Measurements from ENCODE around the gene CPNE4.
"Not testable (repeated sequence)": the region's sequence is repeated elsewhere in the genome, so short reads cannot be mapped to it uniquely, and the experiment has no call there.

The CPNE4 gene

DNA sequence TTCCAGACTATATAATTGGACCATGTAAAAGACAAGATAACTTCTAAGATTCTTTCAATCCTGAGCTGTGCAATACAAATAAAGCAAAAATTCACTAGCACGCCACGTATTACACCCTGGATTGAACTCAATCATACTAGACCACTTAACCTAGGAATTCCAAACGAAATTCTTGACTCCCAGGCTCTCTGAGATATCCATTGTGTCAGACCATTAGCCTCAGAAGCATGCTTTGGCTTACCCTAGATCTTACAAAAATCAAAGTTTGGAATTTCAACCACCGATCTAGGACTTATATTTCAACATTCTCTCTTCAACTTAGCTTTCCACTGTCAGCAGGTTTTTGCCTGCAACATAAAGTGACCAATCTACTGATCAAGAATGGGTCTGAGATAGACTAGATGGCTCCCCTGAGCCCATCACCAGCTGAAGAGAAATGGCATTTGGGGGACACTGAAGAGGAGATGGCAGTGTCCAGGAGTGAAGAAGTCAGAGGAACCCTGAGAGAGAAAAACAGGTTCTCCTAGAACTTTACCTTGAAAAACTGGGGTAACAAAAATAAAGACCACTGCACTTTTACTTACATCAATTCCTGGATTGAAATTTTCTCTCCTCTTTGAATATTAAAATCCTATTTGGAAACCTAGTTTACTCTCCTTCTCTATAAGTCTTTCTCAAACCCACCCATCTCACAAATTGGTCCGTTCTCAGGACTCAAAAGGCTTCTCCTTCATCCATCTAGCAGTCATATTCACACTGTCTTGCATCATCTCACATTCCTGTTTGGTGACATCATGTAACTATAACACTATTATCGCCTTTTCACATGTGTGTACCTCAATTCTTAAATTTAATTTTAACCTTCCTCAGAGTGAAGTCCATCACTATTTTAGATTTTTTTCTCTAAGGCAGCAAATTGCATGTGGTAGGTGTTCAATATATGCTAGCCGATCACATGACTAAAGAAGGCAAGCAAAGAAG is 18.5 kb downstream of the CPNE4 start:
- DNase-seq (ENCODE audit: low spot score) = no peak

DNA sequence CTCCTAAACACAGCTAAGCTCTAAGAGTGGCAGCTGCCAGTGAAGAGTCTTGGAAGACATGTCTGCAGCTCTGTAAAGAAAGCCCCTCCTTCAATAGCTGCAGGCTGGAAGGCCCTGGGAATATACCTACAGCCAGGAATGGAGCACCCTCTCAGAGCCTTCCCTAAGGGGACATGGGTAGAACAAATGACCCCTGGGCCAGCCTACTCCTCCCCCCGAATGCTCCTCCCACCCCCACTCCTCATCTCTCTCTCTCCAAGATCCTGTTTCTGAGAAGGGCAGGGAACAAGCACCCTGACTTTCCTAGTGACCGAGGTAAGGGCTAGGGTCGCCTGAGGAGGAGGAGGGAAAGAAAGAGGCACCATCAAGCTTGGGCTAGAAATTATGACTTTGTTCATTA is 20.7 kb downstream of the CPNE4 start:
- no peak for DNase-seq (ENCODE audit: low spot score)

DNA sequence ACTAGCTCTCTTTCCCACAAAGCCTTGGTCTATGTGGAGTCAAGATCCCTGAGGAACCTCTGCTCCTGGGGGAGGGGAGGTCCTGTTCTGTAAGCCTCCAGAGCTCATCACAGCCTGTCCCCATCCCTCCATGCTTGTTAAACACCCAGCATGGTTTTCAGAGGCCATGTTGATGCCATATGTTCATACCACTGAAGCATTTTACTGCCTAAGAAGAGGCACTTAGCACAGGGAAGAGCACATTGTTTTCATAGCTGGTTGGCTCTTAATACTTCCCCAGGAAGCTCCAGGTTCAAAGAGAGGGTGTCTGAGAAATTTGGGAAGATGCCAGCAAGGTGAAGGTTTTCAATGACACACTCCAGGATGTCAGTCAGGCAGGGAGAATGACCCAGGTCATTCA is 25.6 kb downstream of the CPNE4 start:
- DNase-seq (ENCODE audit: low spot score) = no peak

DNA sequence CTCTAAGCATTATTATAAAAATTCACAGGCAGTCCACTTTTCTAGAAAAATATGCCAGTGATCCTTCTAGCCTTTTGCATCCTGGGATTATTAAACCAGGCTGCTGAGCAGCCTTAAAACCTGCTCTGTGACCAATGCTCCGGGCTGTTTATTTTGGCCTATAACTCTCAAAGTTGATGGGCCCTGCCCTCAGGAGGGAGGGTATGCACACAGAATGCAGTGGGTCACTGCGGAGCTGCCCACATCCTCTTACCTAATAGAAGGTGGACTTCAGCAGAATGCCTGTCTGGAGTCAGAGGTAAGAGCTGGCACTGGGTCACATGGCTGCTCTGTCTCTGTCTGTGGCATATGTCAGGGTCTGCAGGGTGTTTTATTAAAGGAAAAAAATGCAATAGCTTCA is 26.0 kb downstream of the CPNE4 start:
- DNase-seq (ENCODE audit: low spot score) = no peak

DNA sequence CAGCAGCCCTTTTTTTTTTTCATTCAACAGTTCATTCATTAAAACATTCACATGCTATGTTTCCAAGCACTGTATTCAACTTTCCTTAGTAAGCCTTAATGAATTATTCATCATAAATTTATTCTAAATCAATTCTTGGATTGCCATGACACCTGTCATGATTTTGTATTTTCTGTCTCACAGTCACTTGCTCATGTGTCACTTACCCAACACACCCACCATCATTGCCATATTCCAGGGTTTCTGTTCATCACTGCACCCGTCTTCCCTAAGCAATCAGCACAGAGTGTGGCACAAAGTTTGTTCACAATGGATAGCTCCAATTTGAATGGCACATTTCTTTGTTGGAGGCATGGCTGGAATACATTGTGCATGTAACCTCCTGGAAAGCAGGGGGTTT is 27.2 kb downstream of the CPNE4 start:
- no peak for DNase-seq (ENCODE audit: low spot score)

DNA sequence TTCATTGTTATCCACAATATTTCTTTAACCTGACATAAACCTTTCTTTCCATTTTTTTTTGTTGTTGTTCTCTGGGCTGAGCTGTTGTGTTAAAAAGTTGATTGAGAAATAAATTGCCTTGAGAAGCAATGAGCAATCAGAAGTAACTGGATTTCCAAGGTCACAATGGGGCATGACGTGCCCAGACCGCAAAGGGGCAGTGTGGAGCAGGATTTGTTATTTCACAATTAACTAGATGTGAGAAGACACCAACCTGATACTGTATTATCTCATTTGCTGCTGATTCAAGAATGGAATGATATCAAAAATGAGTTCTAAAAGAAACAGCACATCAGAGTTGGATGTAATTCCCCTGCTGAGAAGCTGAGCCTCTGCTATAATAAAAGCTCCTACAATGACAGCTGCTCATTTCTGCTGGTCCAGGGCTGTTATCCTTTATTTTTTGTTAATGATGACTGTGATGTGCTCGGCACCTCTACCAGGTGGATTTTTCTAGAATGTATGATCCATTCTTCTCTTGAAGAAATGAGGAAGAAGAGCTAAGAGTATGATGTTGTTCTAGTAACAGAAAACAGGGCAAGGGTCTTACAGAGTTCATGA is 28.1 kb downstream of the CPNE4 start:
- no peak for DNase-seq (ENCODE audit: low spot score)

DNA sequence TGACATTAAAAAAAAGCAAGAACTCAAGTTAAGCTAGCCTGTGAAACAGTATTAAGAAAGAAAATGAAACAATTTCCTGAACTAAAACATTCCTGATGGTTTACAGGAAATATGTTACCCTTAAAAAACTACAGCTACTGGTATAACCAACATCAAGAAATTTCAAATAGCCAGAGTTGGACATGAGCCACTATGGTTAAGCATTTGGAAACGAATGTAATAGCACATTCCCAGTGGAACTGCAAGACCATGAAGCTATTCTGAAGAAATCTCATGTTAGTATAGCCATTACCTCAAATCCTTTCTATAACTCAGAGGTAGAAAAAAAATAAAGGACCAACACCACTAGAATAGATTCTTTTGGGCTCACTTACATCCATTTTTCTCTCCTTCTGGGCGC is 30.2 kb downstream of the CPNE4 start:
- no peak for DNase-seq (ENCODE audit: low spot score)

DNA sequence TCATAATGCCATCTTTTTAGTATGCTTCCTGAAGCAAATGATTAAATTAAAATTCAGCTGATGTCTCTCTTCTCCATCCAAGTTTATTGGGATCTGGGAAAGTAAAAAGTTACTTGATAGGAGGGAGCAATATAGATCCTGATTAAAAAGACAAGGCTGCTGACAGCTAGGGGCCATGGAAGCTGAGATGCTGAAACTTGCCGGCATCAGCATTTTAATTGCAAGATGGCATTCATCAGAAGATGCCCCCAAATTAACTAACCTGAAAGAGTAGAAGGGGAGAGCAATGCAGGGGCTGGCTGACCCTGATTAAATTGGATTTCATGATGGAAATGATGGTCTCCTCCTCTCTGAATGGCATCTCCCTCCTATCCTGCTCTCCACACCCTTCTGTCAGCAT is 31.1 kb downstream of the CPNE4 start:
- no peak for DNase-seq (ENCODE audit: low spot score)

DNA sequence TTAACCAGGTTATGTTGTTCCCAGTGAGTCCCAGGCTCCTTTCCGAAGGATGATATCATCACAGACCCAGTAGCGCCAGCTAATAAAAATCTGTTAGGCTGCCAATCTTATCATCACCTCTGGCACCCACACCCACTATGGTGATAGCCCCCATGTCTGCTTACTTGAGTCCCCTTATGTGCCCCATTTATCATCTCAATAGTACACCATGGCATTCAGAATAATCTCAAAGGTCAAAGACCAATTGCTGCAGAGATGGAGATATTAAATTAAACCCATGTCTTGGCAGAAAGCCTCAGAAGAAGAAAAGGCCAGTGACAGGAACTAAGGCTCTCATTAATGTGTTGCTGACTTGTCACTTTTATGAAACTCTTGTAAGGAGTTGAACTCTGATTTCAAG is 32.8 kb downstream of the CPNE4 start:
- no peak for DNase-seq (ENCODE audit: low spot score)

DNA sequence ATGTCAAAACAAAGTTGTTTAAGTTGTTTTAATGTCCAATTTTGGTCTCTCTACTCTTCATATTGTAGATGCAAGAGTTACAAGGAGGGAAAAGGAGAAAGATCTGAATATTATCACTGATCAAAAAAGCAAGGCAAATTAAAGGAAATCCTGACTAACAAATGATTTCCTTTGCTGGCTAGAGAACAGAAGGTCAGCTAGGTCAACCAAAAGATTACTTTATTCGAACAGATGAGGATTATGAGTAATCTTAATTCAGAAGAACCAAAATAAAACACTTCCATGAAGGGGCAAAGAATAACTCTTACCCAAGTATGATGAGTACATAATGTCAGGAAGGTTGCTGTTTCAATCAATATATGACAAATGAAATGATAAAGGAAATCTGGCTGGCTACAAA is 33.8 kb downstream of the CPNE4 start:
- no peak for DNase-seq (ENCODE audit: low spot score)

DNA sequence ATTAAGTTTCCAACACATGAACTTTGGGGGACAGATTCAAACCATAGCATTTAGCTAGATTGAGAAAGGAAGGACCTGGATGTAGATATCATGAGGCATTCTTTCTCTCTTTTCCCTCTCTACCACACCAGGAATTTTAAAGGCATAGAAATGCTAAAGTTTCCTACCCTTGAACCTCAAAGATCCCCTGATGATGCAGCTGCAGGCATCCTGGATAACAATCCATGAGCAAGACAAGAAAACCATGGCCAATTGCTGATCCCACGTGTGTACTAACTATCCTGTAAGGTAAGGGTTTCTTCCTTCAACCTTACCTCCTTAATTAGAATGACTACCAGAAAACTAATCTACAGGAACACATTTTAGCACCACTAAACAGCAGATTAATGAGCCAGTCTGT is 36.8 kb downstream of the CPNE4 start:
- no peak for DNase-seq (ENCODE audit: low spot score)

DNA sequence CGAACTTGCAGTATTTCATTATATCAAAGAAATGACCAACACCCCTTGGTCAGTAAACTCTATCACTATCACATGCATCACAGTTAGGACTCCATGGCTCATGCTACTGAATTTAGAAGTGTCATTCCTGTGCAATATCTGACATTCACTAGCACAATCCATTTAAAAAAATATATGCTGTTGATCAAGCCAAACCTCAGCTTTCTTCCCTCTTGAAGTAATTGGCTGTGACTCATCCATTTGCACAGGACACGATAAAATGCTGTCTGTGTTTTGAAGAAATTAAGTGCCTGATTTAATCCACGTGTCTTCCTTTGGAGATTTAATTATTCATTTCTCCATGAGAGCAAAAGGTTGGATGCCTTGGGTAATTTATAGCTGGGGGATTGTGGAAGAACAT is 38.9 kb downstream of the CPNE4 start:
- DNase-seq (ENCODE audit: low spot score) = no peak

DNA sequence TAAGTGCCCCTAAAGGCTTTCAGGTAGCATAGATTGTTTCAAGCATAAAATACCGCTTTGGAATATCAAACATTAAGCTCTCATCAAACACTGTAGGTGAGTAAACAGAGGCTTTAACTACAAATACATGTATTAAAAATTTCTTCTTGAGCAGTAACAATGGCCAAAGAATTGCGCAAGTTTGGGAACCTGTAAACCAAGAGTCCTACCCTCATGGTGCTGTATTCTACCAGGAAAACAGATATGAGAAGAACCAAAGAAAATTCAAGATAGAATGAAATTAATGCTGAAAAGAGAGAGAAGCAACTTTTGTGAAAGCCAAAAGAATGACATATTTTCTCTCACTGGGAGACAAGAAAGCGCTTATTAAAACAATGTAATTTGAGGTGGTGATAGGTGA is 45.5 kb downstream of the CPNE4 start:
- no peak for DNase-seq (ENCODE audit: low spot score)

DNA sequence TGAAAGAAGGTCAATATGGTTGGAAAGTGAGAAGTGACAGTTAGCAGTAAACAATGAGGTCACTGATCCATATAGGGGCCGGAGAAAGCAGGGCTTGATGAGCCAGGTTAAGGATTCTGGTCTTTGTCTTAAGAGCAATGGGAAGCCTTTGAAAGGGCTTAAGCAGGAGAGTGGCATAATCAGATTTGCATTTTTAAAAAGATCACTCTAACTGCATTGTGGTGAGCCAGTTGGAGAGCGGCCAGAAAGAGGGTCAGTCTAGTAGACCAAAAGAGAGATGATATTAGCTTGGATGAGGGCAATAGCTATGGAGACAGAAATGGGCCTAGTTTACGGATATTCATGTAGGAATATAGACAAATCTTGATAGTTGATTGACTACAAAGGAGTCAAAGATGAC is 46.6 kb downstream of the CPNE4 start:
- no peak for DNase-seq (ENCODE audit: low spot score)

DNA sequence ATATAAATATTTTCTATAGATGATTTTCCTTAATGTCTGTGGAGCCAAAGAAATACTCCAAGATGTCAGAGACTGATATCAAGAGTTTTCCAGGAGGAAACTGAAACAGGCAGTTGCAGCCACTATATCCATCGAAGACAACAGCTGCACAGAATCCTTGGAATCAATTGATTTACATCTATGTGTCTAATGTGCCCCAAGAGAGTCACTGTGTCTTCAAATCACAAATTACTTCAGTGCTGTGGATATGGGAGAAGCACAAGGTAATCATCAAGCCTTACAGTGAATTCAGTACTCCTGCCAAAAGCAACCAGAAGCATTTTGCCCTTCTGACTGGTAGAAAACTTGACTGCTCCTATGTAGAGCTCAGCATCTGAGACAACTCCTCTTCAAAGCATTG is 51.1 kb downstream of the CPNE4 start:
- no peak for DNase-seq (ENCODE audit: low spot score)

DNA sequence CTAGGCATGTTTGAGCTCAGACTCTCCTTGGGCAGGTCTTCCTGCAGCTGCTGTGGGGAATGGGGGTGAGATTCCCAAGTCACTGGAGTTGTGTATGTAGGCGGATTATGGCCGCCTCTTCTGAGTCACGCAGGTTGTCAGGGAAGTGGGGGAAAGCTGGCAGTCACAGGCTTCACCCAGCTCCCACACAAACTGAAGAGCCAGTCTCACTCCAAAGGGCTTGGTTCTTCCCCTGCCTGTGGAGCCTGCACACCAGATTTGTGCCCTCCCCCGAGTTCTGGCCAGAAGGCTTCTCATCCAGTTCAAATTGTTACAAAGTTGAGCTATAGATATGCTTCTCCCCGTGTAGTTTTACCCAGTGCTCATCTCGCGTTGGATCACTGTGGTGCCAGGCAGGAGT is 53.5 kb downstream of the CPNE4 start:
- DNase-seq (ENCODE audit: low spot score) = no peak

DNA sequence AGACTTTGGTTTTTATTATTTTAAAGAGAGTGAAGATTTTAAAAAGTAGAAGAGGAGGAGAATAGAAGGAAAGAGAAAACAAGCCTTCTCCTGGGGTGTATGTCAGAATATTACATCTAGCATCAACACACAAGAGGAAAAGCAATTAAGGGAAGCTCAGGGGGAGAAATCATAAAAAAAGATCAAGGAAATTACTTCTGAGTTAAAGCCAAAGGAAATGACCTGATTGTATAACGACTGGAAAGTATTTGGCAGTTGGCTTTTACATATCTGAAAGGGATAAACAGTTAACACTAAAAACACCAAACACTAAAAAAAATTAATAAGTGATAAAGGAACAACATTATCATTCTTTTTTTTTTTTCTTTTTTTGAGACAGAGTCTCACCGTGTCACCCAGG is 58.4 kb downstream of the CPNE4 start:
- DNase-seq (ENCODE audit: low spot score) = no peak

DNA sequence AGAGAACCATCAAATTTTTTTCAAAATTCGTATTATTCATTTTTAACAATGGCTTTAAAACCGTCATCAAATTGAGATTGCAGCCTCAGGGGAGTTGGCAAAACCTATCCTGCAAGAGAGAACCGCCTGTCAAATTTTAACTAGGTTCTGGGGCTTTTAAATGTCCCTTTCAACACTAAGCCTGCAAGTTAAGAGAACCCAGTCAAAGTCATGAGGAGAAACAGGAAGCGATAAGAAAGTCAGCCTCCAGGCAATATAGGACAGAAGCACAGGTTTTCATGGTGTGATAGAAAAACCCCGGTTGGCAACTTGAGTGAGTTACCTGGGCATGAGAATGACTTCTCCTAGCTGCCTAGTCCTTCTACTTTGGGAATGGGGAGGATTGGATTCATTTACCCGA is 59.8 kb downstream of the CPNE4 start:
- DNase-seq (ENCODE audit: low spot score) = no peak

DNA sequence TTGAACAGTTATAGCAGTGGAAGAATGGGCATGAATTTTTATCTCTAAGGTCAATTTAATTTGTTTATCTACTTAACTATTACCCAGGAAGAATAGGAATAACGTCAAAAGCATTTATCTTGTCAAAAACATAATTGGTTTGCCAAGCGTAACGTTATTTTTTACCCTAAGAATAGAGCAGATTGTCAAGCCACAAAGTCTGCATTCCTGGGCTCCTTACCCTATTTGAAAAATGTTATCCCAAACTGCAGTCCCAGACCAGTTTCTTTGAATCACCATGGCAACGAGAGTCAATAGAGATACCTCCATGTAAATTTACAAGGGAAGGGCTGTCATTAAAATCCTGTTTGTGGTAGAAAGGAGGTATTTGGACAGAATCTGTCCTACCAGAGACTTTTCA is 61.1 kb downstream of the CPNE4 start:
- DNase-seq (ENCODE audit: low spot score) = no peak

DNA sequence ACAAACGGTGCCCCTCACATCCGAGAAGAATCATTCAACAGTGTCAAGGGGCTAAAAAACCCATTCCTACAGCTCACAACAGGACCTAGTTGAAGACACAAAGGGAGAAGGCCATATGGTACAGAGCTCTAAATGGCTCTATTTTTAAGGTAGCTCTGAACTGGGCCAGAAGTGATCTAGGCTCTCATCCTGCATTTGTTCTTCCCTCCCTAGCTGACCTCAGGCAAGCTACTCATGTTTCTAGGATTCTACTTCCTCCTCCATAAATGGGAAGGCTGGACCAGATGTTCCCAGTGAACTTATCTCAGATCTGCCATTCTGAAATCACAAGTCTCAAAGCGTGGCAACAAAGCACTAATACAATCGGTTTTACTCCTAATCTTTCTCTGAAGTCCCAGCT is 62.3 kb downstream of the CPNE4 start:
- no peak for DNase-seq (ENCODE audit: low spot score)

DNA sequence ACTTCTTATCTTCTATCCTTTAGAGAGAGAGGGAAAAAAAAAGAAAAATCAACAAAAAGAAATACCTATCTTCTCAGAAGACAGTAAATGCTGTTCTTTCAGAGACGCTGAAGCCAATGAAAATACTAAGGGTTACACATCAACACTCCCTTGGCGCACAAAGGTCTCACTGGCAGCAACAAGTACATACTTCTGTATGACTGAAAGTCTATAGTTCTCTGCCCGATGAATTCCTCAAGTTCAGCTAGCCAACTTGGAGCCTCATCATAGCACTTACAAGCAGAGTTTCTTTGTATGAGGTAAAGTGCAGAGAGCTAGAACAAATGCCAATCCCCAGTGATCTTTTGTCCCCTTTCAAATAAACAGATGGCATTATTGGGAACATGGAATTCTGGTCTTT is 62.7 kb downstream of the CPNE4 start:
- no peak for DNase-seq (ENCODE audit: low spot score)

DNA sequence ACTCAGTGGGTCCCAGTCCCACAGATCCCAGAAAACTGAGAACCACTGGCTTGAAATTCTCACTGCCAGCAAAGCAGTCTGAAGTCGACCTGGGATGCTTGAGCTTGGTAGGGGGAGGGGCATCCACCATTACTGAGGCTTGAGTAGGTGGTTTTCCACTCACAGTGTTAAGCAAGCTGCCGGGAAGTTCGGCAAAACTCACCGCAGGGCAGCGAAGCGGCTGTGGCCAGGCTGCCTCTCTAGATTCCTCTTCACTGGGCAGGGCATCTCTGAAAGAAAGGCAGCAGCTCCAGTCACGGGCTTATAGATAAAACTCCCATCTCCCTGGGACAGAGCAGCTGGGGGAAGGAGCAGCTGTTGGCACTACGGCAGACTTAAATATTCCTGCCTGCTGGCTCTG is 71.4 kb downstream of the CPNE4 start:
- DNase-seq (ENCODE audit: low spot score) = not testable (repeated sequence)

DNA sequence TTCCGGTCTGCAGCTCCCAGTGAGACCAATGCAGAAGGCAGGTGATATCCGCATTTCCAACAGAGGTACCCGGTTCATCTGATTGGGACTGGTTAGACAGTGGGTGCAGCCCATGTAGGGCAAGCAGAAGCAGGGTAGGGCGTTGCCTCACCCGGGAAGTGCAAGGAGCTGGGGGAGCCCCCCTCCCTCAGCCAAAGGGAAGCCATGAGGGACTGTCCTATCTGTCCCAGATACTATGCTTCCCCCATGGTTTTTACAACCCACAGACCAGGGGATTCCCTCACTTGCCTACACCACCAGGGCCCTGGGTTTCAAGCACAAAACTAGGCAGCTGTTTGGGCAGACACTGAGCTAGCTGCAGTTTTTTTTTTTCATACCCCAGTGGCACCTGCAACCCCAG is 71.8 kb downstream of the CPNE4 start:
- no peak for DNase-seq (ENCODE audit: low spot score)

DNA sequence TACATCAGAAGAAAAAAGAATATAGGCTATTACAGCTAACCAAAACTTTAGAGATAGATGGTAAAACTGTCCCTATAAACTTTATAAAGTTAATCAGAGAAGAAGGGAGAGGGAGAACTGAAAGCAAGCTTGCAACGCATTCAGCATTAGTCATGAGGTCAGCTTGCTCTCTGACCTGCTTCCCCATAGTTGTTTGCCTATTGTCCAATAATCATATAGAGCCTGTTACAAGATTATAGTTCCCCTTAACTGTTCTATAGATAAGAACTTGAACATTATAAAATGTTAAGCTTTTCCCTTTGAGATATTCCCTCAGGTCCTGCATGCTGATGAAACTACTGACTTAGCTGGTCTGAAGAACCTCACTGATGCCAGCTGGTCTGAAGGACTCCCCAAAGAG is 74.5 kb downstream of the CPNE4 start:
- no peak for DNase-seq (ENCODE audit: low spot score)
